Measurements from ENCODE around the gene CLUH. TPM values are rescaled to one million over a fixed set of nuclear protein-coding genes. Genes with fewer than 3 reads are reported as not detected.

CLUH gene
- total RNA-seq, 1 donor from 2014 or later: 99.0 TPM

DNA sequence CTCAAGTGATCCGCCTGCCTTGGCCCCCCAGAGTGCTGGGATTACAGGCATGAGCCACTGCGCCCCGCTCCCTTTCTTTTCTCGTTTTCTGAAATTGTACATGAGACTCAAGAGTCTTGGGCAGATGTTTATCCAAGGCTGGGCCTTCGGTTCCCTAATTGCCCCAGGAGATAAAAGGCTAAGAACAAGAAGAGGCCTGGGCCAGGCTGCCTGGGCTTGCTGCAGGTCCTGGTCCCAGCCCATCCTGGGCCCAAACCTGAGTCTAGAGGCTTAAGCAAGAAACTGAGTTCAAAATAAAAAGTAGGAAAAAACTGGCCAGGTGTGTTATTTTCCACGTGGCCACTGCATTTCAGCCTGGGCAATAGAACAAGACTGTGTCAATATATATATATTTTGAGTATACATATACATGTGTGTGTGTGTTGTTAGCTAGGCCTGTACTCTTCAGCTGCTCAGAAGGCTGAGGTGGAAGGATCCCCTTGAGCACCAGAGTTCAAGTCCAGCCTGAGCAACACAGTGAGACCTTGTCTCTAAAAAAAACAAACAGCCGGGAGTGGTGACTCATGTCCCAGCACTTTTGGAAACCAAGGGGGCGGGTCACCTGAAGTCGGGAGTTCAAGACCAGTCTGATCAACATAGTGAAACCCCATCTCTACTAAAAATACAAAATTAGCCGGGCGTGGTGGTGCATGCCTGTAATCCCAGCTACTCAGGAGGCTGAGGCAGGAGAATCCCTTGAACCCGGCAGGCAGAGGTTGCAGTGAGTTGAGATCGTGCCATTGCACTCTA, 6.8 kb upstream of the CLUH start:
- peak; percentile 61 for ATAC-seq

DNA sequence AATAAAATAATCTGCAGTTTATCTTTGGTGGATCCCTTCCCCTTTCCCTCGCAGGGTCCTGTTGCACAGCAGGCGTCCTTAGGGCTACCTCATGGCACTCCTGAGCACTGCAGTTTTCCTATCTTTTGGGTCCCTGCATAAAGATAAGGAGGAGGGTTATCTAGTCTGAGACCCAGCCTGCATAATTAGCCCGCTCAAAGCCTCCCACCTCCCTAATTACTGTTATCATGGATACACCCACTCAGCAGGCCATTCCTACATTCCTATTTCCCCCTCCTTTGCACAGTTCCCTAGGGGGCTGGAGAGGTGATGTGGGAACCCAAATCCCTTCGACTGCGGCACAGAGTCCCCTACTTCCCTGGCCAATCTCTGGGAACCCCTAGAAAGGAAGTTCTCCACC, 5.1 kb upstream of the CLUH start:
- no peak for ATAC-seq

DNA sequence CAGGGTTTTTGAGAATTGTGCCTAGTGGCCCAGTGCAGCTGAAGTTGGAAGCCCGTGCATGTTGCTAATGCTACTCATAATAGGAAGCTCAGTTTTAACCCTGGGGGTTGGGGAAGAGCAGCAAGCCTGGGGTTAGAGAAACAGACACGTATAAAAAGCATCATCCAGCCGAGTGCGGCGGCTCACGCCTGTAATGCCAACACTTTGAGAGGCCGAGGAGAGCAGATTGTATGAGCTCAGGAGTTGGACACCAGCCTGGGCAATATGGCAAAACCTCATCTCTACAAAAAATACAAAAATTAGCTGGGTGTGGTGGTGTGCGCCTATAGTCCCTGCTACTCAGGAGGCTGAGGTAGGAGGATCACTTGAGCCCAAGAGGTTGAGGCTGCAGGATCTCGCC, 2.3 kb upstream of the CLUH start:
- ATAC-seq: no peak

DNA sequence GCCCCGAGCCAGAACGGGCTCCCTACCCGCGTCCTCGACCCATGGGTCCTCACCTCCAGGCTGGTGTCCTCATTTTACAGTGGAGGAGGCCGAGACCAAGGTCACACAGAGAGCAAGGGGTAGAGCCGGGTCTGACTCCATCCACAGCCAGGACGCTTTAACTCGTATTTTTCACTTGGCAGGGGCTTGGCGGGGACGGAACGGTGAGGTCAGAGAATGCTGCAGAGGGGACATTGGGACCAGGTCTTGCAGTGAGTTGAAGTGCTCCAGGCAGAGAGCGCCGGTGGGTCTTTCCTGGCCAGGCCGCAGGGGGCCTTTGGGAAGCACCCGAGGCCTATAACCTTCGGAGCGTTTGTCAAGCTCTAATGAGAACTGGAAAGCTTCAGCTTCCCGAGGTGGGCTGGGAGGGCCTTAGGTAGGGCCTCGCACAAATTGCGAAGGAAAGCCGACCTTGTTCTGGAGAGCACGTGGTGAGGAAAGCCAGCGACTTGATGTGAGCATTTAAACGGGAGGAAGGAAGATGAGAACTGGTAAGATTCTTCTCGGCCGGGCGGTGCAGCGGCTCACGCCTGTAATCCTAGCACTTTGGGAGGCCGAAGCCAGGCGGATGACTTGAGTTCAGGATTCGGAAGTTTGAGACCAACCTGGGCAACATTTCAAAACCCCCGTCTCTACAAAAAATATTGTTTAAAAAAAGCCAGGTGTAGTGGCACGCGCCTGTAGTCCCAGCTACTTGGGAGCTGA, 908 bp upstream of the CLUH start:
- peak; percentile 0 for ATAC-seq

DNA sequence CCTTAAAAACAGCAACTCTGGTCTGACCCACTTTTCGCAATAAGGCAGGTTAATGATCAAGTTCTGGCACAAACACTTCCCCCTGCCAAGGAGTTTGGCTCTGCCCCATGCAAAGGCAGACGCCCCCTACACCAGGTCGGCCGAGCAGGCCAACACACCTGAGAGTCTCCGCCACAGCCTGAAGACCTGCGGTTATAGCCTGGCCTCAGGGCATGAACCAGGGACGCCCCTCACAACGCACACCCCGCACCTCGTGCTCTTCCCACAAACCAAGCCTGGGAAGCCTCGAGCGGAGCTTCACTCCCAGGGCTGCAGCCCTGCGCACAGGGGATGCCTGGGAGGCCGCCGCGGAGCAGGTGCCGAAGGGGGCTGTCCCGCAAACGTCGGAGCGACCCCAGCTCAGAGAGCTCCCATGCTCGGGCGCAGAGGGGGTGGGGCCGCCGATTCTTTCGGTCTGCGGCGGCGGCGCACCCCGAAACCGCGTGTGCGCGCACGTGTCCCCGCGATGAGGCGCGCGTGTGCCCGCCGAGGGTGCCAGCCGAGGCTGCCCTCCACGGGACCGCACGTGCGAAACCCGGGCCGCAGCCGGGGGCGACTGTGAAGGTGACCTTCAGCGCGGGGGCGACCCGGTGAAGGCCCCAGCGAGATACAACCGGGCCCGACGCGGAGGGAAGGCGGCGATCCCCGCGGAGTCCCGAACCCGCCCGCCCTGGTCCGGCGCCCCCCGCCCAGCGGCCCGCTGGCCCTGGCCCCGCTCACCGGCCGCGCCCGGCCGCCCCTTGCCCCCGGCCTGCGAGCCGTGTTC, 559 bp downstream of the CLUH start:
- ATAC-seq: peak; percentile 10

DNA sequence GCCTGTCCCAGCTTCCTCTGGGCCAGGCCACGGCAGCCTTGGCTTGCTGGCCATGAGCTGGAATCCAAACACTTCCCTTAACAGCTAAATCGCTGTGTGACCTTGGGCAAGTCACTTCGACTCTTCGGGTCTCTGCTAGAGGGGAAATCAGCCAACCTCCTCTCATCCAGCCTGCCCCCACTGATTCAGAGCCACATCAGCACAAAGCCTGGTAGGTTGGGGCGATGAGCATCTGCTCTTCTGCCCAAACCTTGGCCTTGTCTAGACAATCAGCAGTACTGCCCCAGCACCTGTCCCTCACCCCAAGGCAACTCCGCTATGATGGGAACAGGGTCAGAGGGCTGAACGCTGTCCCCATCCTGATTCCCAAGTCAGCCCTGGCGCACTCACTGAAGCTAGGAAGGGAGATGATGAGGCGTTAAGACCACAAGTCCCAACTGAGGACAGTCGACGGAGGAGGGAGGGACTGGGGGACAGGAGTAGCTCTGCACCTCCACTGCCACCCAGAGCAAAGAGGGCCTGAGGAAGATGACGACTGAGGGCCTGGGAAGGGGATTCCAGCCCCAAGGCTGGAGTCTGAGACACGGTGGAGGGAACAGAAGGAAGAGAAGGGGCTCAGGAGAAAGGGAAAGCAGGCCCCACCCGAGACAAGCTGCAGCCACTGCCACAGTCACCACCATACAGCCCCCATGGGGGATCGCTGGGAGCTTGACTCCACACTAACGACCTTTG, 1.3 kb downstream of the CLUH start:
- ATAC-seq: no peak

DNA sequence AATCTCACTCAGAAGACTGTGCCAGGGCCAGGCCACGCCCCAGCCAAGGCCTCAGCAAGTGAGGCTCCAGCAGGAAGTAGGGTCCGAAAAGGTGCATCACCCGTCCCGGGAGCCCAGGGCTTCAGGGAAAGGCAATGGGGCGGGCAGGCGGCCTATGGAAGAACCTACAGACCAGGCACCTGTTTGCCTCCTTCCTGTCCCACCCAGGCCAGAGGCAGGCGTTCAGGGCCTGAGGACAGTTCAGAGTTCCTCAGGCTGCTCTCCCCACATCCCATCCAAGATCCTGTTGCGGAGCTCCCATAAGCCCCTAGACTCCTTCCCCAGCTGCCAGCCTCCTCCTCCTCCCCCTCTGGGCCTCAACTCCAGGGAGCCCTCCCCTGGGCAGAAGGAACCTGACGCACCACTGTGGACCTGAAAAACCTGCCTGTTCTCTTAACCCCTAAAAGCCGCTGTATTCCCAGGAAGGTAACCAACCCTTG, 2.3 kb downstream of the CLUH start:
- peak; percentile 66 for ATAC-seq

DNA sequence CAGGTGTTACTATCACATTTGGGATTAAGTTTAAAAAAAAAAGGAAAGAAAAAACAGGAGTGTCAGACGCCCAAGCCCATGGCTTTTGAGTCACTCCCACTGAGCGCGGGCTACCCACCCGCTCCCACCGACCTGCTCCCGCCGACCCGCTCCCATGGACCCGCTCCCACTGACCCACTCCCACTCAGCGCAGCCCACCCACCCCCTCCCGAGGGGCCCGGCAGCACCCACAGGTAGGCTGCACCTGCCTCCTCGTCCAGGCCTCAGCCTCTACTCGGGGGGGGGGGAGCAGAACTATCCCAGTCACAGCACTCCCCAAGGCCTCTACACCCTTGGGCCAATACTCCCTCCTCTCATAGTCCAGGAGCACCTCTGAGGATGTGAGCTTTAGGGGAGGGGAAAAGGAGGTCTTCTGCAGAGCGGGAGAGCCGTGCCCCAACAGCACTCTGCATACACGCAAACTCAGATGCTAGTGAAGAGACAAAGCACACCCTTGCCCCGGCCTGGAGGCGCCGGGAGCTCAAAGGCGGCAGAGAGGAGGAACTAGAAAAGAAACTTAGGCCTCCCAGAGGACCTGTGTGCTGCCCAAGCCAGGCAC, 2.9 kb downstream of the CLUH start:
- no peak for ATAC-seq

DNA sequence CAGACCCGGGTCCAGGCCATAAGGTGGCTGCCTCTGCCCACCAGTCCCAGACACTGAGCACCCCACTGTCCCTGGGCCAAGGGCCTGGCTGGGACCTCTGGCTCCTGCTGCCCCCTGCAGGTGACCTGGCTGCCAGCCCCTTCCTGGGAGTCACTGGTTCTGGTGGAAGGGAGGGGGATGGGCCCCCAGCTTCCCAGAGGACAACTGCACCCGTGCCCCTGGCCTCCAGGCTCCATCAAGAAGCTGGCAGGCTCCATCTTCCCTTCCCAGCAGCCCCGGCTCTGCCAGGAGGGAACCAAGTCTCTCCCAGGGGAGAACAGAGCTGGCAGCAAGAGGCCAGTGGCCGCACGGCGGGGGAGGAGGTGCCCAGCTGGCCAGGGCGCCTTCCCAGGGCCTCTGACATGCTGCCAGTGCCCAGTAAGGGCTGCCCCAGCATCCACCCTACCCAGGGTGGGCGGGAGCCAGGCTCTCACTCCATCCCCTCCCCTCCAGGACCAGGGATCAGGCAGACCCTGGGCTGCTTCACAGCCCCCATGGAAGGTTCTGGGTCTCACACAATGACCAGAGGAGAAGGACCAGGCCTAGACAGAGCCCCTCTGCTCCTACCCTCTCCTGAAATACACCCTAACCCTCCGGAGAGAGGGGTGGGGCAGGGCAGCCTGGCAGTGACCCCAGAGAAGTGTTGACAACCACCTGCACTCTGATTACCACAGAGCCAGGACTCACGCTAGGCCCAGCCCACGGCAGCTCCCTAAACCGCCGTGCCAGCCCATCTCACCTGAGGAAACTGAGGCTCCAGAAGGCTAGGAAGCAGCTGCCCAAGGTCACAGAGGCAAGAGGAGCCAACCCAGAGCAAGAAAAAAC, 3.6 kb downstream of the CLUH start:
- ATAC-seq: no peak

DNA sequence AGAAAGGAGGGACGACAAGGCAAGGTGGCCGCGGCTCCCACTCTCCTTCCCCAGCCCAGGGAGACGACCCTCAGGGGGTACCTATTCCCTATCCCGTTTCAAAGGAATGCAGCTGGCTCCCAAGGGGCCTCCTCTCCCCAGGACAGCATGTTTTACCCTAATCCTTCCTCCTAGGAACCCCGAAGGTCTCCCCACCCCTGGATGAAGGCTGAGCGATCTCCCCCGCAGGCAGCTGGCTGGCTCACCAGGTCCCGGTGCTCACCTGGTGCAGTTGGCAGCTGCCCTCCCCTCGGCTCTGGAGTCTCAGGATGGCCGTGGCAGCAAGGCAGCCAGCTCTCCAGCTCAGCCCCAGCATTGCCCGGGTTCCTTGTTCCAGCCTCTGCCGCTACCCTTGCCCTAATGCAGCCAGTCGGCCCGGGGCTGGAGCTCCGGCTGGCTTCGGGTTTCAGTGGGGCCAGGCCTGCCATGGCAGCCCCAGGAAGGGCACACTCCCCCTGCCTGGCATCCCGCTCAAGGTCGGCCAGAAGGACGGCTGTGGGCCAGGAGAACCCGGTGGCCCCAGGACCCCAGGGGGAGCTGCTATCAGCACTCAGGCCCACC, 4.6 kb downstream of the CLUH start:
- no peak for ATAC-seq

DNA sequence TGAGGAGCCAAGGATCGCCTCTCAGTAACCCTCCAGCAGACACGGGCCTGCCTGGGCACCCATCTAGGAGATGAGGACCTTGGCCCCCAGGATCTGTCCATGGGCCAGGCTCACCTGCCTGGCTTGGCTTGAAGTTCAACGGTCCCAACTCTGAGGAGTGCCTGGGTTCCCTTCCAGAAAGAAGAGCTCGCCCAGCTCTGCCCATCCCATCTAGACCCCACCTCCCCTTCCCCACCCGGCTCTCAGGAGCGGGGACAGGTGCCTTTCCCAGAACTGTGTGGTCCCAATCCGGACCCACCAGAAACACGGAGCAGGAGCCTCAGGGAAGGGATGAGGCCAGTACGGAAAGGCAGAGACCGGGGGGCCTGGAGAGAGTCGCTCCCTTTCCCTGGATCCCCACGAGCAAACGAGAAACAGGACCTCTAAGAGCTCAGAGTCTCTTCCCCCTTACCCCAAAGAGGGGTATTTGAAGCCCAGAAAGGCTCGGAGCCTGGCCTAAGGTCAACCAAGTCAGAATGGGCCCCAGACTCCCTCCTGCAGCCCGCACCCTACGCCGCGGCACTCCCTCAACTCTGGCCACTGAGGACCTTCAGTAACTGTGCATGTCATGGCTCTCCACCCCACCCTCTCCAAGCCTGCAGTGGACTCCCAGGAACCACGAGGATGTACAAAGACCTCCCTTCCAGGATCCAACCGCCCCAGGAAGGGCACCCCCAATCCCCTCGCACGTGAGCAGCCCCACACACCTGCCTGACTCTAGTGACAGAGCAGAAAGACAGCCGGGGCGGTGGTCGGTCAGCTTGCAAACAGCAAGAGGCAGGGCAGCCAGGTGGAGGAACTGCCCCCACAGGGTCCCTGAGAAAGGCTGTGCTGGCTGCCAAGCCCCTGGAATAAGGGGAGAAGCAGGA, 5.4 kb downstream of the CLUH start:
- ATAC-seq: no peak

DNA sequence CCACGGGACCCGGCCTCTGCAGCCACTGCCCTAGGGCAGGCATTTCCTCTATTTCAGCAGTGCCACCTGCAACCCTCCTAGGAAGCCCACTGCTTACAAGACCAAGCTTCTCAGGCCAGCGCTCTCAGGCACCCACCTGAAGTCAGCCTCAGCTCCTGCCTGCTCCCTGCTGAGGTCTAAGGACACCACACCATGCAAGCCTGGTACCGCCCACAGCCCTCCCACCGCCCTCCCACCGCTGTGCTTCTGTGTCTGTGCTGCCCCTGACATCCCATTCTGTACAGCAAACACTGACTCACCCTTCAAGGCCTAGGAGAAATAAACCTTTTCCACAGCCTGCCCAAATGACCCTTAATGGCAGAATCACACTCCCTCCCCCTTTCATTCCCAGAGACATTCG, 6.3 kb downstream of the CLUH start:
- ATAC-seq: no peak

DNA sequence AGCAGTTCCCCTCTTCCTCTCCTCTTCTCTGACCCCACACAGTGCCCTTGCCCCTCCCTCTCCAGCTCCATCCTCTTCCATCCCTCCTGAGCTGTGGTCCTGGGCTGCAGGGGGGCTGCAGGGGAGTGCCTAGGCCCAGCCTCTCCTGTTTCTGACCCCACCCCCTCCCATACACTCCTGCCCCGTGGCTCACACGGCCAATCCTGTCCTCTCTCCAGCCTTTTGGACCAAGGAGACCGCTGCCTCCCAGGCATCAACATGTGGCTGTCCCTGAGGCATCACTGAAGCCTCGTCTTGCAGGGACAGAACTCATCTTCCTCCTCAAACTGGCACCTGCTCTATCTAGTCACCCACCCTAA, 6.7 kb downstream of the CLUH start:
- no peak for ATAC-seq

DNA sequence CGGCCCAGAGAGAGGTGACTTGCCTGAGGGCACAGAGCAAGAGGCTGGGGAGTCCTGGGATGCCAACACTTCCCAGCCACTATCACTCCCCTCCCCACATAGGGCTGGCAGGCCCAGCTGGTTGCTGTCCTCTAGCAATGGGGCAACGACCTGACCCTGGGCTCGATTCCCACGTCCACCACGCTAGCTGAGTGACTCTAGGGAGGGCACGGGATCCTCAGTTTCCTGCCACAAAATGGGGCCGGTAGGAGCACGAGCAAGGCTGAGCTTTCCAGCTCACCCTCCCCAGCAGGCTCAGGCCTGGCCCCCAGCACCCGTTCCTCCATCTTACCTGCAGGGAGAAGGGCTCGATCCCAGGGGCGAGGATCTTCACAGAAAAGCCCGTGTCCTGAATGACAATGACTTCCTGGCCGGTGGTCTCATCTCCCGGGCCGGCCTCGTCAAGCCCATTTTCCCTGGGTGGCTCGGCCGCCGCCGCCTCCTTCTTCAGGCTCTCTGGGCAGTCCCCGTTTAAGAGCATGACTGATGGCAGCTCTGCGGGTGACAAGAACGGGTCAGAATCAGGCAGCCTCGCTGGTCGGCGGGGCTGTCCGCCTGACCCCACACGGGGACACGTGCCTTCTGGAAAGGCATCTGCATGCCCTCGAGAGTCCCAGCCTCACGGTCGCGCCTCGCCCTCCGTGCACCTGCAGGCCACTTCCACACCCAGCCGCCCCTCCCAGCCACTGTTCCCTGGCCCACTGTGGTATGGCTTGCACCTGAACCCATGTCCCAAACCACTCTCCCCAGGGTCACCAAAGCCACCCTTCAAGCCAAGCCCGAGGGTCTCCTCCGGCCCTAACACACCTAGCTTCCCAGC, 7.3 kb downstream of the CLUH start:
- no peak for ATAC-seq

DNA sequence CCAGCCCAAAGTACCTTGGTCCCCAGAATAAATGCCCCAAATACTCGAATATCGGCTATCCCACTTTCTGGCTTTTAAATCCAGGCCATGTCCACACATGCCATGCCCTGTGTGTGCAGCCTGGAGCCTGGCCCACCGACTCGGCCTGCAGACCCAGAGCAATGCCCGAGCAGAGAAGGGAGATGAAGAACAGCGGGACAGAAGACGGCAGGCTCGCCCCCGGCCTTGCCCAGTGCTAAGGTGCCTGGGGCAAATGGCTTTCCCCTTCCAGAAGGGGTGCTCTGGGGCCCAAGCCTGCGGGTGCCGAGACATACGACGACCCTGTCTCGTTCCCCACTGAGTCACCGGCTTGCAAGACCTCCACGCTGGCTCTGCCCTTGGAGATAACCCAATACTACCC, 8.0 kb downstream of the CLUH start:
- ATAC-seq: no peak

DNA sequence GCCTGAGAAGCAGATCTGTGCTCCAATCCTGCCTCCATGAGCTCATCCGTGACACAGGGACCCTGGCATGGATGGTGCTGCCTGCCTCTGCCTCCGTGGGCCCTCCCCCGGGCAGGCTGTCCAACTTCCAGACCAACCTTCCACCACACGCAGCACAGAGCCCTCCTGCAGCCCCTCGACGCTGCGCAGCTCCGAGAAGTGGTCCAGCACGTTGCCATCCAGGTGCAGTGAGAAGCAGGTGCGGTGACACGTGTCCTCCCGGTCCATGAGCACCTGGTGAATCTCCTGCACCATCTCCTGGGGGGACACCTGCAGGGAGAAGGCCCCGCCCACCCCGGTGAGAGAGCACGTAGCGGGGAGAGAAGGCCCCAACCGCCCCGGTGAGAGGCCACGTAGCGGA, 8.4 kb downstream of the CLUH start:
- ATAC-seq: no peak

DNA sequence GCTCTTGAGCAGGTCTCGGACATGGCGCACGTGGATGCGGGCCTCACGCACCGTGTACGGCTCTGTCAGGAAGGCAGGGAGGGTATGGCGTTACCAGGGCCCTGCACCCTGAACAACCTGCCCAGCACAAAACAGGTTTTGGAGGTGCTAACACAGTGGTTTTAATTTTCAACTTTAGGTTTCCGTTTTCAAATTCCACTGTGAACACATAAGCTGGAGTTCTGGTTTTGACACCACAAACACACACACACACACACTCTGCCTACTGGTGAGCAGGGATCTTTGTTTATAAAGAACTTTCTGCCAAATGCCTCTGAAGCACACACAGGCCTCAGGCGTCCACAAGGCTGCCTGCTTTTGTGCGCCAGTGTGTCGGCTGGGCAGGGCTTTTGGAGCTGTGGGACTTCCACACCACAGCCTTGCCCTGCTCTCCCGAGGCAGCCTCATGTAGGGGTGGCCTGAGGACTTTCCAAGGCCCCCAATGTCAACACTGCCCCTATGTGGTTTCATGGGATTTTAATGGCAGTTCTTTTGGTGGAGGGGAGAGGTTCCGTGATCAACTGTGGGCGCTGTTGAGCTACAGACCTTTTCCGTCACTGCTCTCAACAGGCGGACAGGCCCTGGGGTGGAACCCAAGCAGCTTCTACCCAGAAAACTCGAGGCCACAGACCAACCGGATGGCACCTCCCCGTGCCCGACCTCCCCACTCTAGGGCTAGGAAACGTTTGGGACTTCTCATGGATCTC, 9.4 kb downstream of the CLUH start:
- no peak for ATAC-seq

Measured in esophagus mucosa (tissue), 1 donor.